Mucosa of stomach (tissue), 1 donor: ENCODE measurements around the gene CDKN2B-AS1.
"Not testable (repeated sequence)": the region's sequence is repeated elsewhere in the genome, so short reads cannot be mapped to it uniquely, and the experiment has no call there.

Experiments used
- H3K27me3 ChIP-seq: one replicate; pipeline ENCODE4 v1.7.0; 2013; ENCODE audit warnings: mild to moderate bottlenecking, low read length; ENCODE audit not compliant: control insufficient read depth, insufficient read depth
- H3K36me3 ChIP-seq: one replicate; pipeline ENCODE4 v1.7.0; 2013; ENCODE audit warnings: low read length; ENCODE audit not compliant: control insufficient read depth, insufficient read depth
- H3K4me1 ChIP-seq: one replicate; pipeline ENCODE4 v1.7.0; 2013; ENCODE audit warnings: mild to moderate bottlenecking, low read length; ENCODE audit not compliant: control insufficient read depth, insufficient read depth
- H3K4me3 ChIP-seq: one replicate; pipeline ENCODE4 v1.7.0; 2013; ENCODE audit warnings: low read length
- H3K9ac ChIP-seq: one replicate; pipeline ENCODE4 v1.7.0; 2013; ENCODE audit warnings: mild to moderate bottlenecking, low read length, moderate library complexity
- H3K9me3 ChIP-seq: one replicate; pipeline ENCODE4 v1.7.0; 2013; ENCODE audit warnings: mild to moderate bottlenecking, low read length, moderate library complexity; ENCODE audit not compliant: control insufficient read depth
- donor health status: Pancreatic carcinoma.

The CDKN2B-AS1 gene

GRCh38 chr9:21994556-21995005 is at the start of gene CDKN2B-AS1:
CDKN2B-AS1 (plus strand) TSS chr9:21994791.
- peak within 1 kb of the TSS; percentile 50 for H3K4me3 ChIP-seq
- H3K9ac ChIP-seq, result peak within 1 kb of the TSS; percentile 66
- peaks cover 6% of the 10 kb centered on the region for H3K4me1 ChIP-seq
- H3K9me3 ChIP-seq, result no peaks in the 10 kb centered on the region
- H3K36me3 ChIP-seq, result no peaks in the 10 kb centered on the region
- H3K27me3 ChIP-seq, result peaks cover 47% of the 10 kb centered on the region

GRCh38 chr9:21945606-21946005 is 49.0 kb upstream of the CDKN2B-AS1 start:
- Histone ChIP-seq H3K36me3 (no peaks in the 10 kb centered on the region), H3K4me3 (no peak overlapping the region), H3K9me3 (no peaks in the 10 kb centered on the region), H3K27me3 (peaks cover 19% of the 10 kb centered on the region), H3K9ac (no peak overlapping the region), H3K4me1 (no peaks in the 10 kb centered on the region)

GRCh38 chr9:21958833-21959232 is 35.8 kb upstream of the CDKN2B-AS1 start:
- no peaks in the 10 kb centered on the region for H3K36me3 ChIP-seq
- H3K27me3 ChIP-seq, result peaks cover 5% of the 10 kb centered on the region
- no peaks in the 10 kb centered on the region for H3K9me3 ChIP-seq

GRCh38 chr9:21959268-21959667 is 35.3 kb upstream of the CDKN2B-AS1 start:
- not testable (repeated sequence) for H3K9me3 ChIP-seq, H3K36me3 ChIP-seq, H3K4me1 ChIP-seq, H3K27me3 ChIP-seq, H3K9ac ChIP-seq, H3K4me3 ChIP-seq

More at GRCh38 chr9:21958833-21959232, 35.8 kb upstream of the CDKN2B-AS1 start:
- no peaks in the 10 kb centered on the region for H3K4me1 ChIP-seq
- no peak overlapping the region for H3K4me3 ChIP-seq
- H3K9ac ChIP-seq, result no peak overlapping the region

- Histone ChIP-seq H3K27me3 (peaks cover 30% of the 10 kb centered on the region), H3K9me3 (no peaks in the 10 kb centered on the region), H3K4me3 (no peak overlapping the region), H3K4me1 (peaks cover 11% of the 10 kb centered on the region), H3K9ac (no peak overlapping the region), H3K36me3 (no peaks in the 10 kb centered on the region)
These were observed 33.0 kb upstream of the CDKN2B-AS1 start for GRCh38 chr9:21961569-21961968.

GRCh38 chr9:21964925-21965385 is 29.6 kb upstream of the CDKN2B-AS1 start:
- peak overlapping the region; percentile 41 for H3K9ac ChIP-seq
- H3K36me3 ChIP-seq, result no peaks in the 10 kb centered on the region
- H3K4me1 ChIP-seq, result peaks cover 16% of the 10 kb centered on the region
- H3K9me3 ChIP-seq, result no peaks in the 10 kb centered on the region
- peak overlapping the region; percentile 16 for H3K4me3 ChIP-seq
- peaks cover 64% of the 10 kb centered on the region for H3K27me3 ChIP-seq

- no peaks in the 10 kb centered on the region for H3K36me3 ChIP-seq
- H3K27me3 ChIP-seq, result peaks cover 69% of the 10 kb centered on the region
- peak overlapping the region; percentile 16 for H3K4me3 ChIP-seq
- H3K9ac ChIP-seq, result peak overlapping the region; percentile 41
- no peaks in the 10 kb centered on the region for H3K9me3 ChIP-seq
- H3K4me1 ChIP-seq, result peaks cover 16% of the 10 kb centered on the region
These were observed 29.1 kb upstream of the CDKN2B-AS1 start for GRCh38 chr9:21965401-21965951.

- peaks cover 16% of the 10 kb centered on the region for H3K4me1 ChIP-seq
- no peak overlapping the region for H3K9ac ChIP-seq
- H3K4me3 ChIP-seq, result no peak overlapping the region
- H3K9me3 ChIP-seq, result no peaks in the 10 kb centered on the region
- no peaks in the 10 kb centered on the region for H3K36me3 ChIP-seq
- peaks cover 77% of the 10 kb centered on the region for H3K27me3 ChIP-seq
These were observed 28.3 kb upstream of the CDKN2B-AS1 start for GRCh38 chr9:21966140-21966851.

- Histone ChIP-seq H3K36me3 (no peaks in the 10 kb centered on the region), H3K9ac (no peak overlapping the region), H3K9me3 (no peaks in the 10 kb centered on the region), H3K4me1 (peaks cover 16% of the 10 kb centered on the region), H3K27me3 (peaks cover 86% of the 10 kb centered on the region), H3K4me3 (no peak overlapping the region)
These were observed 27.4 kb upstream of the CDKN2B-AS1 start for GRCh38 chr9:21967169-21967568.

GRCh38 chr9:21967702-21968101 is 26.9 kb upstream of the CDKN2B-AS1 start:
- Histone ChIP-seq H3K9me3 (no peaks in the 10 kb centered on the region), H3K27me3 (peaks cover 86% of the 10 kb centered on the region), H3K36me3 (no peaks in the 10 kb centered on the region), H3K4me3 (no peak overlapping the region), H3K9ac (no peak overlapping the region), H3K4me1 (peaks cover 16% of the 10 kb centered on the region)

- H3K9ac ChIP-seq, result no peak overlapping the region
- peaks cover 92% of the 10 kb centered on the region for H3K27me3 ChIP-seq
- H3K4me3 ChIP-seq, result no peak overlapping the region
- H3K36me3 ChIP-seq, result no peaks in the 10 kb centered on the region
- no peaks in the 10 kb centered on the region for H3K9me3 ChIP-seq
- H3K4me1 ChIP-seq, result peaks cover 16% of the 10 kb centered on the region
These were observed 26.1 kb upstream of the CDKN2B-AS1 start for GRCh38 chr9:21968331-21969010.
